SK-N-SH (cell line): ENCODE data around the gene ZNF516.

ENCODE experiments used
- CTCF ChIP-seq: fragments of 200-600 bp; sonication (generic); IDR thresholded peaks from 2 replicates; pipeline ENCODE4 v1.6.1; 2017; ENCODE audit warnings: antibody characterized with exemption, mild to moderate bottlenecking, moderate library complexity
- RAD21 ChIP-seq: IDR thresholded peaks from 2 replicates; pipeline ENCODE4 v1.6.1; 2012; ENCODE audit warnings: mild to moderate bottlenecking, low read length
- REST ChIP-seq: IDR thresholded peaks from 2 replicates; pipeline ENCODE4 v1.6.1; 2012; ENCODE audit warnings: mild to moderate bottlenecking, low read depth, low read length, moderate library complexity

DNA sequence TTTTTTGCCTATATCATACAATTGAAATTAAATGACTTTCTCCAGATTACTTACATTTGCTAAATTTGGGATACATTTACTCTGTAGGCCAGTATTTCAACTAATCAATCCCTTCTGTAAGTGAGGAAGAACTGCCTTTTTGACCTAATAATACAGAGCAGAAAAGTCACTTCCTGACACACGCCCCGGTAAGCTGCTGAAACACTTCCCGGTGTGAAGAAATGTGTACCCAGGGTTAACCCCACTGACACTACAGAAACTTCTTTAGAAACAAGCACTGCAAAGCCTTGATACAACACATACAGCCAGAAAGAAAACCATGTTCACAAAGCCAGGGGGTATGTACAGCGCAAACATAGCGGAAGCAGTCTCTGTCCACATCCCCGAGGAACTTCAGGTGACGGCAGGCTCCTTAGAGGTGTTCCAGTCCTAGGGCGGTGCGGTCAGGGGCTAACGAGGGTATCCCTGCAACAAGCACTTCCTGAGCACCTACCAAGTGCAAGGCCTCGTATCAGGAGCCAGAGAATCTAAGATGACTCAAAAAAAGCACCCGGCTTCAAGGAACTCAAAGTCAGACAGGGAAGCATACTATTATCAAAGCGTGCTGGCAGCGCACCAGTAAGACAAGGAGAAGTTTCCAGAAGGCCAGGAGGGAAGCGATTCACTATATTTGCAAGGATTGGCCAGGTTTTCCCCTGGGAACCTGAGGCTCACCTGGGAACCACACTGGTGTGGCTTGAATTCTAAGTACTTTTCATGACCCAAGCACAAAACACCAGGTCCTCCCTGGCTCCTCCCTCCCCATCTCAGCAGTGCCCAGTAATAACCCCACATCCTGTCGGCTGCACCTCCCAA lies 46.6 kb downstream of the ZNF516 start:
- TF ChIP-seq CTCF, result no peak
- TF ChIP-seq RAD21, result no peak
- TF ChIP-seq REST, result no peak
